SK-N-MC (cell line): ENCODE measurements around the gene HOXD12.

Experiments used
- FOXP2 ChIP-seq: optimal IDR thresholded peaks from 2 replicates; pipeline ENCODE3; 2011; ENCODE audit warnings: mild to moderate bottlenecking, moderate library complexity; ENCODE audit not compliant: insufficient read depth; ENCODE audit errors: extremely low read length, control extremely low read depth
- POLR2AphosphoS5 ChIP-seq: IDR thresholded peaks from 2 replicates; pipeline ENCODE4 v1.6.1; 2012; ENCODE audit warnings: mild to moderate bottlenecking, low read depth, low read length, borderline replicate concordance

DNA sequence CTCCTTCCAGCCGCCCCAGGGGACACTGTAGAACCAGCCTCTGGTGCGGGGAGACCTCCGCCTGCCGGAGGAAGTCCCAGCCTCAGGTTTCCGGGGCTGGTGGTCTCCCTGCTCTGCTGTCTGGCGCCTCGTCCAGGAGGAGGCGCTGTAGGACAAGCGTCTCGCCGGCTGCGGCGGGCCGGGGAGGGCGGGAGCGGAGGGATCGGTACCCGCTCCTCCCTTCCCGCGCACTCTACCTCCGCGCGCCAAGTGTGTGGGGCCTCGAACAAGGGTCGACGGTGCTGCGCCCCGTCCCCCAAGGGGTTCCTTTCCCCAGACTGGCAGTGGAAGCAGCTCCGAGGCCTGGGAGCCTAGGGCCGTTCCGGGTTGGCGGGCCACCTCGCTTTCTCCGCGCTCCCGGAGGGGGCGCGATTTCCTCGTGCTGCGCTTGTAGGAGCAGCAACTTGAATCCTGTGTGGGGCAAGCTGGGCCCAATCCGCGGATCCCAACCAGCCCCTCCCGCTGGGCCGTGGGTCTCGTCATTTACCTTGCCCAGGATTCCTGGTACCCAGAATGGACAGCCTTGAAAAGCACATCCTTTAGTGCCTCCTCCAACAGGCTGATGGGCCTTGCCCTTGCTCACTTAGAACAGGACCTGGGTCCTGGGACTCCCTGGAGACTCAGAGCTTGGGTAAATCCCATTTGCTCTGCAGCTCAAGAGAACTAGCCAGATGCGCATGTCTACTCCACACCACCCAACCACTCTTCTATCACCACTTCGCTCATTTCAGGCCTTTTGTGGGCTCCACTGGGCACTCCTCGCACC, 41.1 kb downstream of the HOXD12 start:
- no peak for TF ChIP-seq FOXP2
- TF ChIP-seq POLR2AphosphoS5: no peak
